GM18520 (cell line): ENCODE measurements around the gene GNAI3.

ENCODE experiments used
- ATAC-seq: cut with Tn5 transposase; IDR thresholded peaks from one replicate; pipeline ENCODE4 v1.9.1; 2021; ENCODE audit not compliant: unreplicated experiment

The GNAI3 gene

DNA sequence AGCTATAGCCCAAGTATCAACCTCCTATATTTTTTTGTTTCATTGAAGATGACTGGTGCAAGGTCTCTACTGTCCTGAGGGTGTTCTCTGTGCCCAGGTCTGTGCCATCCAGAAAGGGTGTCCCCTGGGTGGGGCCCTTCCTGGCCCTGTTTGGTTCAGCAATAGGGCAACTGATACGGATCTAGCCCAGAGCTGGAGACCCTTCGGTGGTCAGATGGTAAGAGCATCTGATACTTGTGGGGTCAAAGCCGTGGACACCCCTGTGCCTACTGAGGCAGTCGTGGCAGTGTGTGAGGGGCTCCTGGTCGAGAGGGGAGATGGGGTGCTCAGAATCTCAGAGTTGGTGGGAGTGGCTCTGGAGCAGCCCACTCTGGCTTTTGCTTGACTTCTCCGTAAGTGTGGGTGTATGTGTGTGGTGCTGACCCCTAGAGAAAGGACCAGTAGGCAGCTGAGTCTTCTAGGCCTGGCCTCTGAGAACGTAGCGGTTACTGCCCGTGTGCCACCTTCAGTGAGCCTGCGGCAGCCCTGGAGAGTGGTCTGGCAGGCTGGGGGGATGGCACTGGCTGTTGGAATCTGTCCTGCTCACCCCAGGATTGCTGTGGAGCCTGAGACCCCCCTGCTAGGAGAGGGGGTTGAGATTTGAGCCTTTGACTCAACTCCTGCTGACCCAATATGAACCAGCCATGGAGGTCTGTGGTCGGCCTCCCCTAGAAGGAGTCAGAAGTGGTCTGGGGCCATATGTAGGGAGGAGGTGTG is 73.9 kb downstream of the GNAI3 start:
- ATAC-seq = no peak

- no peak for ATAC-seq
Measured at GRCh38 chr1:109622895-109623294, 74.5 kb downstream of the GNAI3 start.

GRCh38 chr1:109623601-109624161 is 75.3 kb downstream of the GNAI3 start:
- no peak for ATAC-seq

- no peak for ATAC-seq
Measured at GRCh38 chr1:109624201-109625010, 76.0 kb downstream of the GNAI3 start.

DNA sequence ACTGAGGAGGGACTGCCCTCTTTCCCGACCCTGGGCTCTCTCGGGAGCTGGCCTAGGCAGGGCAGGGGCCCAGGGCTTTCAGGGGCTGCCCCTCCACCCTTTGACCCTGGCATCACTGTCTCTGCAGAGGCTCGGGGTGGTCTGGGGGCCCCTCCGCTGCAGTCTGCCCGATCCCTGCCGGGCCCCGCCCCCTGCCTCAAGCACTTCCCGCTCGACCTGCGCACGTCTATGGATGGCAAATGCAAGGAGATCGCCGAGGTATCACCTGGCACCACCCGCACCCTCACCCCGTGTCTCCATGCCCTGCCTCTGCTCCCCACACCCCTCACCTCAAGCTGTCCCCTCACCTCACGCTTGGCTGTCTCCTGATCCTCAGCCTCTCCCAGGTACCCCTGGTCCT is 76.8 kb downstream of the GNAI3 start:
- no peak for ATAC-seq

- ATAC-seq = no peak
Measured at GRCh38 chr1:109625601-109626560, 77.5 kb downstream of the GNAI3 start.

DNA sequence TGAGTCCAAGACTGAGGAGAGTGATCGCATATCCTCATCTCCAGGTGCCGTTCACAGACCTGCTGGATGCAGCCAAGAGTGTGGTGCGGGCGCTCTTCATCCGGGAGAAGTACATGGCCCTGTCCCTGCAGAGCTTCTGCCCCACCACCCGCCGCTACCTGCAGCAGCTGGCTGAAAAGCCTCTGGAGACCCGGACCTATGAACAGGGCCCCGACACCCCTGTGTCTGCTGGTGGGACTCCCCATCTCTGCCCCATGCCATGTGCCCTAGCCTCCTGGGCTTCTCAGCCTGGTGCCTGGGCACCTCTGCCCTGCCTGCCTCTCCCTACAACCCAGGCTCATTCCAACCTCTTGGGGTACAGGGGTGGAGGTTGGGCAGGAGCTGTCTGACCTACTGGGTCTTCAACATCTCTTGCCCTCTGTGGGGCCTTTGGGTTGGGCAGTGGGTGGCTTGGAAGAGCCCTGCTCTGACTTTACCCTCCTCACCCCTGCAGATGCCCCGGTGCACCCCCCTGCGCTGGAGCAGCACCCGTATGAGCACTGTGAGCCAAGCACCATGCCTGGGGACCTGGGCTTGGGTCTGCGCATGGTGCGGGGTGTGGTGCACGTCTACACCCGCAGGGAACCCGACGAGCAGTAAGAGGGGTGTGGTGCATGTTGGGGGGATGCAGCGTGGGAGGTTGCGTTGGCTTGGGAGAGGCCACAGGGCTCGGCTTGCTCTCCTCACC is 78.4 kb downstream of the GNAI3 start:
- no peak for ATAC-seq

GRCh38 chr1:109627692-109628399 is 79.4 kb downstream of the GNAI3 start:
- ATAC-seq = no peak

GRCh38 chr1:109628540-109629321 is 80.3 kb downstream of the GNAI3 start:
- ATAC-seq = no peak

DNA sequence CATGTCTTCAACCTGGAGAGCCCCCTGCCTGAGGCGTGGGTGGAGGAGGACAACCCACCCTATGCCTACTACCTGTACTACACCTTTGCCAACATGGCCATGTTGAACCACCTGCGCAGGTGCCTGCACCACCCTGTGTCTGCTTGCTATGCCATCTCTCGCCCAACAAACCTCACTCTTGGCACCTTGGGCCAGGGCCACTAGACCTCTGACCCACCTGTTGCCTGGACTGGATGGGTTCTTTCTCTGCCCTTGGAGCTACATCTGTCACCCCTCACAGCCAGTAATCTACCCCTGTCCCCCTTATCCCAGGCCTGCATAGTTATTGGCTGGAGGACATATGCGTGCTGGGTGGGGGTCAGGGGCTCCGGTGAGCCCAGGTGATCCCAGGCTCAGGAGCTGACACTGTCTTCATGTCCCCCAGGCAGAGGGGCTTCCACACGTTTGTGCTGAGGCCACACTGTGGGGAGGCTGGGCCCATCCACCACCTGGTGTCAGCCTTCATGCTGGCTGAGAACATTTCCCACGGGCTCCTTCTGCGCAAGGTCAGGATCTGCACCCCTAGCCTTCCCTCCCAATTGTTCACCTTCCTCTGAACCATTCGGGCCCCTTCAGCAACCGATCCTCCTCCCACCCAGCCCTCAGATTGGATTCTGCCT is 81.1 kb downstream of the GNAI3 start:
- no peak for ATAC-seq

- no peak for ATAC-seq
Measured at GRCh38 chr1:109630081-109630897, 81.9 kb downstream of the GNAI3 start.

DNA sequence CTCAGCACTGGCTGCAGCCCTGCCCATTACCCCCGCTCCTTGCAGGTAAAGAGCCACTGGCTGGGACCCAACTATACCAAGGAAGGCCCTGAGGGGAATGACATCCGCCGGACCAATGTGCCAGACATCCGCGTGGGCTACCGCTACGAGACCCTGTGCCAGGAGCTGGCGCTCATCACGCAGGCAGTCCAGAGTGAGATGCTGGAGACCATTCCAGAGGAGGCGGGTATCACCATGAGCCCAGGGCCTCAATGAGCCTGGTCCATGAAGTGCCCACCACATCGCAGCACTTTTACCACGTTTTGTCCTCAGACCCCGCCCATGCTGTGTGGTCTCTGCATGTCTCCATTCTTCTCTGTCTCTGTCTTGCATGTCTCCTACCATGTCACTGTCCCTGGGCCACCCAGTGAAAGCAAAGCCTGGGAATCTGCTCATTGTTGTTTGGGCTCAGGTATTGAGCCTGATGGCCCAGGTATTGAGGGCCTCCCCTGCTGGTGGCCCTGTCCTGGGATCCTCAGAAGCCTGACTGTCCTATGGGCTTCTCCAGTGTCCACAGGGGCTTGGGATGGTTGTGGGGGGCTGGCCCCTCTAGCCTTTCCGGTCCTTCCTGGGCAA is 82.6 kb downstream of the GNAI3 start:
- no peak for ATAC-seq

- ATAC-seq = no peak
Measured at GRCh38 chr1:109631513-109632505, 83.4 kb downstream of the GNAI3 start.

DNA sequence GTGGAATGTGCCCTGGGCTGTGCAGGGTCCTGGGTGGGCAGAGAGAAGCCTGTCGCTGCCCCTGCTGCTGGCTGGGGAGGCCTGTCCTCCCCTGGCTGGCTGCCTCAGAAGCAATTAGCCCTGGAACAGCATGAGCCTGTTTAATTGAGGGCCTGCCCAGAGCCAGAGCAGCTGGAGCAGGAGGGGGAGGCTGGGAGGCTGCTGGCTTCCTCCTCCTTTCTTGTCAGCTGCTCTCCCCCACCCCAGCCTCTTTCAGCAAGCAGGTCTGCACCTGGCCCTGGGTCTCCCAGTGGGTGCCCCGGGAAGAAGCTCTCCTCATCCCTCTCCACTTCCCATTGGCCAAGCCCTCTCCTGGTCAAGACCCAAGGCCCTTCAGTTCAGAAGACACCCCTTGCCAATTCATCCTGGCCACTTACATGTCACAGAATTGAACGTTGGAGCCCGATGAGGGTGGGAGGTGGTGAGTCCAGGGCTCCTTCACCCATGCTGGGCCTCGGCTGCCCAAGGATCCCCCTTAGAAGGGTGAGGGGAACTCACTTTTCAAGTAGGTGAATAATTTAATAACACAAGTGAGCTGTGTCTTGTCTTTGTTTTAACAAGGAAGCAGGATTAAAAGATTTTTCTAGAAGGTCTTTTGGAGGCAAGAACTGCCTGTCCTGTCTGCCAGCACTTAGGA is 84.4 kb downstream of the GNAI3 start:
- no peak for ATAC-seq

GRCh38 chr1:109634292-109634691 is 85.9 kb downstream of the GNAI3 start:
- ATAC-seq = no peak
